ENCODE results near the gene HAVCR1.
"Not testable (repeated sequence)": the region's sequence is repeated elsewhere in the genome, so short reads cannot be mapped to it uniquely, and the experiment has no call there.

The HAVCR1 gene

DNA sequence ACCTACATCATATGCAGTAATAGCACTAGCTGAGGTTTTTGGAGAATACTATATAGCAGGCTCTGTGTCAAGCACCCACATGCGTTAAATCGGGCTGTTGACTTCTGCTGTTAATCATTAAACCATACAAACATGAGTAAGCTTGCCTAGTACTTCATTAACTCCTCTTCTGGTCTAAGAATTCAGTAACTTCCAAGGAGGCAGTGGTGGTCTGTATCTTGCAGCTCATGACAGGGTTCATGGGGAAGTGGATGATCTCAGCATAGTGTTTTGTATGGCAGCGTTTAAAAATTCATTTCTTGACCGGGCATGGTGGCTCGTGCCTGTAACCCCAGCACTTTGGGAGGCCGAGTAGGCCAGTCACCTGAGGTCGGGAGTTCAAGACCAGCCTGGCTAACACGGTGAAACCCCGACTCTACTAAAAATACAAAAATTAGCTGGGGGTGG lies at the start of gene HAVCR1:
Gene HAVCR1 (minus strand): TSS at position 24 of the 447 bp plus-strand sequence. CDS start 1,173 bp downstream, outside the sequence.
- no peak for DNase-seq

DNA sequence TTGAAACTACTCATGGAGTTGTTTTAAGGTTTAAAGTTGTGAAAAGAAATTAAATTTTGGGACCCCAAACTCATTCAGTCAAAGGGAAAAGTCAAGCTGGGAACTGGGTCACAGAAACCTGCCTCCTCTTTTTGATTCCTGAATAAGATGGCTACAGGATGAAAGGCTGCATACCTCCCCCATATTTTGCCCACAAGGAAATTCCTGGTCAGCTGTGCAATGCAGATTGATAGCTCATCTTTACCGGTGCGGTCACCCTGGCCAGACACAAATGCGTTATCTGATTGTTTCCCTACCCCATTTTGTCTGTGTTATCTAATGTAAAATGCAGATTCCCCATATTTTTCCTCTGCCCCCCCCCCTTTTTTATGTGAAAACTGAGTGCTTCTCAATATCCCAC lies 48.6 kb upstream of the HAVCR1 start:
- DNase-seq: no peak

DNA sequence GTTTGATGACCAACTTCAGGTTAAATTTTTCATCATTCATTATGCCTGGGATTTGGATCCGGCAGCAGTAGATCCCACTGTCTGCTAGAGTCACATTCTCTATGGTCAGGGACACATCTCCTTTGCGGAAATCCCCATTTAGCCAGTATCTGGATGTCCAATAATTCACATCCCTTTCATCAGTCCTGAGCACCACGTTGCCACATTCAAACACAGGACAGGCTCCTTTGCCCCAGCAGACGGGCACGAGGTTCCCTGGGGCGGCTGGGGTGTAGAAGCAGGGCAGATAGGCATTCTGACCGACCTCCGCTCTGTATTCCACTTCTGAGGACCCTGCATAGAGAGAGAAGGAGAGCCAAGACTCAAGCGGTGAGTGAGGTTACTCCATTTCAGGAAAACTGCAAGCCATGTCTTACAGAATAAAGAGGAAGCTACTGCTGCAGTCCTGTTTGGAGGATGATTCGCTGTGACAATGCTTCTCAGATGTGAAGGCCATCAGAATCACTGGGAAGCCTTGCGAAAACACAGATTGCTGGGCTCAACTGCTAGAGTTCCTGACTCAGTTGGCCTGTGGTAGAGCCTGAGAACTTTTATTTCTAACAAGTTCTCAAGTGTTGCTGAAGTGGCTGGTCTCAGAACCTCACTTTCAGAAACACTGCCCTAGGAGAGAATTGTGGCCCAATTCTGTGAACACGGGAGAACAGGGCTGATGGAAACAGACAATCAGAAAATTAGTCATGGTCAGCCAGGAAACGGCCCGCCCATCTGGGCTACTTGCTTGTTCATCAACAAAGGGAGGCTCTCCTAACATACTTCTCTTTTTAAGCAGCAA lies 47.9 kb upstream of the HAVCR1 start:
- no peak for DNase-seq

DNA sequence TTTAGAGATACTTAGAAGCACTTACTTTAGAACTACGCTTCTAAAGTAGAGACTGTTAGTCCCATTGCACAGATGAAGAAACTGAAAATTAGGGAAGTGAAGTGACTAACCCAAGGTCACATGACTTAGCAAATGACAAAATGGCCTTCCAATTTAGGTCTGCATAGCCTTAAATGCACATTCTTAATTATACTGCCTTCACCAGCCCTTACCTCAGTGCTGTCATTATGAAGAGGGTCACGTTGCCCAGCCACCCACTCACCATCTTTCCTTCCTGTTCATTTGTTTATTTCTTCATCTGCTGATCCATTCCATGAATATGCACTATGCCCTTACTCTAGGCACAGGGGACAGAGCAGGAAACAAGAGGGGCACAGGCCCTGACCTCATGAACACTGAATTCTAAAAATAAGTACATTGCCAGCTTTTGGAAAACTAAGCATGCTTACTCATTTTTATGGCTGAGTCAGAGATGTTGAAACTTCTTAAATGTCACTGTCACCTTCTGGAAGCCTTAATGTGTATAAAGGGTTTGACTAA lies 41.3 kb upstream of the HAVCR1 start:
- no peak for DNase-seq

DNA sequence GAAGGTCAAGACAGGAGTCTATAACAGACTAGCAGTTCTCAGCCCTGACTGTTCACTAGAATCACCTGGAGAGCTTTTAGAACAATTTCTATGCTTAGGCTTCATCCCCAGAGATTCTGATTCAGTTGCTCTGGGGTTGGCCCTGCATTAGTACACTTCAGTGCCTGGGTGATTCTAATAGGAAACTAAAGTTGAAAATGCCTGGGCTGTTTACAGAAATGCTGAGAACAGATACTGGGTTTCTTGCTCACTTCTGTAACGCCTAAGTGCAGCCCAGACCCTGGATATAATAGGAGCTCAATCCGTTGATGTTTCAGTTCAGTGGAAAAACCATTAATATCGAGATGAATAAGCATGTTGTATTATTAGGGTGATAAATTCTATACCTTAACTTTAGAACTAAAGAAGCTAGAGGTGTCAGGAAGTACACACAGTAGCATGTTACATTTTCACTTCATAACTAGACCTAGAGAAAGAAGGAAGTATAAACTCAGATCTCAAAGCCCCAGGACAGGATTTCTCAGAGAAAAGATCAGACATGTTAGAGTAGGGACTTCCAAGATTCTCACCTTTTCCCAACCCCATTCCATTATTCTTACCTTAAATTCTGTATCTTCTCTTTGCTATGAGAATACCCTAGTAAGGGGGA lies 29.6 kb upstream of the HAVCR1 start:
- no peak for DNase-seq

DNA sequence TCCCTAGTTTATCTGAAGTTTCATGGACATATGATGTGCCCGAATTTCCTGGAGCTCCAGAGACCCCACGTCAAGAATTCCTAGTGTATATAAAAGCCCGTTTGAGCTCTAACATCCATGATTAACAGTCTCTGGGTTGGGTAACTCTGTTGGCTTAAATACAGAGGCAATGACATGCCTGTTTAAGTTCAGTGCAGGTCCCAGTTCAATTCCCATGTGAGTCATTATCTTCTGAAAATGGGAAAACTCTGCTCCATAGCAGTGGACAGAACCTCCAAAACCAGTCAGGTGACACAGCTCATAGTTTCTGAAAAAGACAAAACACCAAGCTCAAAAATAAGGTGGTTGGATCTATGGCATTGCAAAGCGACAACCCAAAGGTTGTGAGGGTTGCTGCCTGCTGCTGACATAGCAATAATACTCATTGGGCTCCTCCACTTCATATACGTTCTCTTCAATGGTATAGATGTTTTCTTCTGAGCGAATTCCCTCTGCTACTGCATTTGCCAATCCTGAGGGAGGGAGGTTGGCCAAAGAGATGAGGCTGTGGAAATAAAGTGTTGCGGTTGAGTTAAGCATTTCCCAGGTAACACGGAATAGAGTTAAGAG lies 27.9 kb upstream of the HAVCR1 start:
- DNase-seq: no peak

DNA sequence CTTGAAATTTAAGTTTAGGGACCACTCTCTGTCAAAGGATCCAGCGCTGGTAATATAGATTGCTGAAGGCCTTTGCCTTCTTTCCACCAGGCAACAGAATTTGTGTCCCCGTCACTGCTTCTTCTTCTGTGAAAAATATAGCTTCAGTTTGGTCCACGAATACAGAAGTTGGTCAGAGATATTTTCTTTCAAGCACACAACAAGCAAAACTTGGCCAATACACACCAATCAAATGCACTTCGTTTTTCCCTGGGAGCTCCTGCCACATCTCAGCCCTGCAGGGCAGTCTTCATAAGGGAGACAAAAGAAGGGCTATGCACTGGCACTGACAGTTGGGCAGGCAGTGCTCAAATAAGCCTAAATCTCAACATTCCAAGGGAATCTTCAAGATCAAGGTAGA lies 27.0 kb upstream of the HAVCR1 start:
- no peak for DNase-seq

DNA sequence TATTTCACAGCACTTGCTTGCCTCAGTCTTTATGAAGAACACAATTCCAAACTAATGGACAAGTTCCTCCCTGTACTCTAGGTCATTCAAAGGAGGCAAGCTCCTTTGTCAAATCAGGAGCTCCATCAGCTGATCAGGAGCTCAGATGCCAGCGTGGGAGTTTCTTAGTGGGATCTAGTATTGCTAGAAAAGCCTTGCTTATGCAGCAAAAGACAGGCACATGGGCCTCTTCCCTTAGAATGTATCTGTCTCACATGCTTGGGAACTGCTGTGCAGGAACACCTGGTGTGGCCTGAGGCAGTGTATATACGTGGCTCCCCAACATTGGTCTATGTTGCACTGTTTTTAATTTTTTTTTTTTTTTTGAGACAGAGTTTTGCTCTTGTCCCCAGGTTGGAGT lies 21.4 kb upstream of the HAVCR1 start:
- no peak for DNase-seq

DNA sequence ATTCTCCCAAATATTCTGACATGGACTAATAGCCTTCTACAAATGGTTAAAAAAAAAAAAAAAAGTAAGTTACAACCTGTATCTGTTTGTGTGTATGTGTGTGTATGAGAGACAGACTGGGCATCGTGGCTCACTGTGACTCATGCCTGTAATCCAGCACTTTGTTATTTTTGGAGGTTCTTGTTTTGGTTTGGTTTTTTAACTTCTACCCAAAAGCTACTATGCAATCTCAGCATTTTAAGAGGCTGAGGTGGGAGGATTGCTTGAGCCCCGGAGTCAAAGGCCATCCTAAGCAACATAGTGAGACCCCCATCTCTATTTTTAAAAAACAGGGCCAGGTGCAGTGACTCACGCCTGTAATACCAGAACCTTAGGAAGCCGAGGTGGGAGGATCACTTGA lies 17.6 kb upstream of the HAVCR1 start:
- no peak for DNase-seq

DNA sequence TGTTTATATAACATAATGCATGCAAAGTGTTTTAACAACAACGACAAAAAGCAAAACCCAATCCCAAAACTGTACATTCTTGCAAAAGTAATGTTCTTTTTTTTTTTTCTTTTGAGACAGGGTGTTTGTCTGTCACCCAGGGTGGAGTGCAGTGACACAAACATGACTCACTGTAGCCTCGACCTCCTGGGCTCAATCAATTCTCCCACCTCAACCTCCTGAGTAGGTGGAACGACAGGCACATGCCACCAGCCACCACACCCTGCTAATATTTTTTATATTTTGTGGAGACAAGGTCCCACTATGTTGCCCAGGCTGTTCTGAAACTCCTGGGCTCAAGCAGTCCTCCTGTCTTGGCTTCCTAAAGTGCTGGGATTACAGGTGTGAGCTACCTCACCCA lies 13.6 kb upstream of the HAVCR1 start:
- no peak for DNase-seq

DNA sequence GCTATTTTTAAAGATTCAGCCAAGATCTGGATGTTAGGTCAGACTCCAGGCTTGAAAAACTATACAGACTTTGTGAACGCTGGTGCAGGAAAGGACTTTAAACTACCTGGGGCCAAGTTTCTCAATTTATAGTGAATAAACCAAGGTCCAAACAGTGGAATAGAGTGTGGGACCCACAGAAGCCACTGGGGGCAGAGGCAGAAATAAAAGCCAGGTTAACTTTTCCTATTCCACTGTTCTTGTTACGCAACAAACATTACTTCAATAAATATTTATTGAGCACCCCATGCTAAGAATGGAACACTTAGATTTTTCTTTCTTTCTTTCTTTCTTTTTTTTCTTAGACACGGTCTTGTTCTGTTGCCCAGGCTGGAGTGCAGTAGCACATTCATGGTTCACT lies 11.0 kb upstream of the HAVCR1 start:
- no peak for DNase-seq

DNA sequence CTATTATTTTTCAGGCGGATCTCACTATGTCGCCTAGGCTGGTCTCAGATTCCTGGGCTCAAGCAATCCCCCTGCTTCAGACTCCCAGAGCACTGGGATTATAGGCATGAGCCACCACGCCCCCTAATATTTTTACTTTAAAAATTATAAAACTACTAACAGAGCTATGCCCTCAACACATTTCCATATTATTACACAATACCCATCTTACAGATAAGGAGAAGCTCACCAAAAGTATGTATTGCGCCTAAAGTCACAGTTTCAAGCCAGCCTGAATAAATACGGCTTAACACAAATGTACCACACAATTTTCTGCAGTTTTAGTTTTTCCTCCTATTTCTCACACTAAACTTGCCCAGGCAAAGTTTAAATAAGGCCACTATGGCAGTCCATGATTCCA lies 9.9 kb upstream of the HAVCR1 start:
- DNase-seq: no peak

DNA sequence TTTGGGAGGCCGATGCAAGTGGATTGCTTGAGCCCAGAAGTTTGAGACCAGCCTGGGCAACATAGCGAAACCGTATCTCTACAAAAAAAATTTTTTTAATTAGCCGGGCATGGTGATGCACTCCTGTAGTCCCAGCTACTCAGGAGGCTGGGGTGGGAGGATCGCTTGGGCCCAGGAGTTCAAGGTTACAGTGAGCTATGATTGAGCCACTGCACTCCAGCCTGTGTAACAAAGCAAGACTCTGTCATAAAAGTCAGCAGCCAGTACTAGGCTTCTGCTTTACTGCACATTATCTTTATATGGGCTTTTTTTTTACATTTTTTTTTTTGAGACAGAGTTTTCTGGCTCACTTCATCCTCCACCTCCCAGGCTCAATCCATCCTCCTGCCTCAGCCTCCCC lies 9.4 kb upstream of the HAVCR1 start:
- no peak for DNase-seq

DNA sequence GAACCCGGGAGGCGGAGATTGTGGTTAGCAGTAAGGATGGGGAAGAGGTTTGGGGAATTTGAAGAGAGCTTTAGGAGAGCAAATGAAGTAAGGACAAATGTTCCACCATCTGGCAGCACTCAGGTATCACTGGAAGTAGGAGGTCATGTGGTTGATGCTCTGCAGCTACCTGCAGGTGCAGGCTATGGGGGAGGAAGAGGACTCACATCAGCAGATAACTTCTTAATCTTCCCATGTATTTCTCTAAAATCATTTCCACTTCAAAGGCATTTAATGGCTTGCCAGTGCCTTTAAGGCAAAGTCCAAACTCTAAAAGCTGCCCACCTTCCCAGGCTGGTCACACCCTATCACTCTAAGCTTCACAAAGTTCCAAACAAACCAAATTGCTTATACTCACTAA lies 8.1 kb upstream of the HAVCR1 start:
- no peak for DNase-seq

DNA sequence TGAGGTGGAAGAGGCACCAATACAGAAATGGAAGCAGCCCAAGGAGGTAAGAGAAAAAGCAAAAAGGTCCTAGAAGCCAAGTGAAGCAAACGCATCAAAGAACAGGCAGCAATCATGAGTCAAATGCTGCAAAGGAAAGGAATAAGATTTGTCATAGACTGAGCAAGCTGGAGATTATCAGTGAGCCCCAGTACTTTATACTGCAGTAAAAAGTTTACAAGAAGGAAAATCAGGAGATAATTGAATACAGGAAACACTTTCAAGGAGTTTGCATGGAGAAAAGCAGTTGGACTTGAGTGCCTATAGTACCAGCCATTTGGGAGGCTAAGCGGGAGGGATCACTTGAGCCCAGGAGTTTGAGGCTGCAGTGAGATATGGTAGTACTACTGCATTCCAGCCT lies 7.2 kb upstream of the HAVCR1 start:
- DNase-seq: no peak

DNA sequence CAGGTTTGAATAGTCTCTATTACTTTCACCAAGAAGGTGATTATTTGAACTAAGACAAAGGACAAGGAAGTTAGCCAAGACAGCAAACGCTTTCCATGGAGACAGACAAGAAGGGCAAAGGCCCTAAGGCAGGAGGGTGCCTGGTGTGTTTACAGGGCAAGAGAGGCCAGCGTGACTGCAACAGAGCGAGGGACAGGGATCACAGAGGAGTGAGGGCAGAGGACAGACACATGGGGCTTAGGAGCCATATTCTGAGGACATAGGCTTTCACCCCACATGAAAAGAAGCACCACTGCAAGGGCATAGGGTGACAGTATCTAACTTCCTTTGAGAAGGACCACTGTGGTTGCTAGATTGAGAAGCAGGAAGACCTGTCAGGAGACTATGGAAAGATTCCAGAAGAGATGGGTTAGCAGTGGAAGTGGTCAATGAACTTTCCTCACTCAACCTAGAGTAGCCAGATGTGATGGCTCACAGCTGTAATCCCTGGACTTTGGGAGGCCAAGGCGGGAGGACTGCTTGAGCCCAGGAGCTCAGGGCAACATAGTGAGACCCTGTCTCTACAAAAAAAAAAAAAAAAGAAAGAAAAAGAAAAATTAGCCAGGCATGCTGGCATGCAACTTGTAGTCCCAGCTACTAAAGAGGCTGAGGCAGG lies 5.0 kb upstream of the HAVCR1 start:
- no peak for DNase-seq

DNA sequence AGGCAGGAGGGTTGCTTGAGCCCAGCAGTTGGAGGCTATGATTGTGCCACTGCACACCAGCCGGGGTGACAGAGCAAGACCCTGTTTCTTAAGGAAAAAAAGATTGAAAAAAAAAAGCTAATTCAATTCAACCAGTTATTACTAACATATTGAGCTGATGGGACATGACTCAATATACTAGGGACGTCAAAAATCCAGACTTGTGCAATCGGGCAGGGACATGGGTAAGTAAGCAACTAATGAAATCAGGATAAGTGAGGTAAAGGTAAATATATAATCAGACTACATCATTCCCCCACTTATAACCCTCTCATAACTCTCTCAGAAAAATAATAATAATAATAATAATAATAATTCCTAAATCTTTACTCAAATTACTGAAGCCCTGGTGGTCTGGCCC lies 975 bp upstream of the HAVCR1 start:
- DNase-seq: no peak

DNA sequence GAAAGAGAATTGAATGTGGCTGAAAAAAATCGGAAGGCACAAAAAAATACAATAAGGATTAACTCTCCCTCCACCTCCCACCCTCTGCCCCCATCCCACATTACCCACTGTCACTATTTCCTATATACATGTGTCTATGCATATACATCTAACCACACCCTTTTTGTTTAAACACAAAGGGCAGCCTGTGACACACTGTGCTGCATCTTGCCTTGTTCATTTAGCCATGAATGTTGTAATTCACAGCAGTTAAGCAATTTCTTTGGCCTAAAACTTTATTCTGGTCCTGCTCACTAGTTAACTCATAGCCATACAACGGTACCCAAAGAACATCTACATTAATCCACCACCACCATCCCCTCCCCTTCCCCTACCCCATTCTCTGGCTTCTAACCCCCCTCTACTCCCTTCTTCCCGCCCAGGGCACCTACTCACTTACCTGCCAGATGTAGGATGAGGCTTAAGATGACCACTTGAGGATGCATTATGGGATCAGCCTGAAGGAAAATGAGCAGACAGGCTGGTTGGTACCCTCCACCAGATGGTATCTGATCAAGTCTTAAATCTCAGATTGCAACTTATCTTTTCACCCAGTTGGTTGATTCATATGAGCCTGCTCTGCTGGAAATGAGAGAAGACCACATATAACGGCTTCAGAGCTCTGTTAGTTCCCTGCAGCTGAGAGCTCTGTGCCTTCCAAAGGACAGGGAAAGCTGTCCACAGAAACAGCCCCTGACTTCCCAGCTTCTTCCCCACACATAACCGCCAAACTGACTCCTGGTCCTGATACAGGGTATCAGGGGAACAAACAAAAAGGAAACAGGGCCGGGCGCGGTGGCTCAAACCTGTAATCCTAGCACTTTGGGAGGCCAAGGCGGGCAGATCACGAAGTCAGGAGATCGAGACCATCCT lies 1.2 kb downstream of the HAVCR1 start:
- DNase-seq: no peak

DNA sequence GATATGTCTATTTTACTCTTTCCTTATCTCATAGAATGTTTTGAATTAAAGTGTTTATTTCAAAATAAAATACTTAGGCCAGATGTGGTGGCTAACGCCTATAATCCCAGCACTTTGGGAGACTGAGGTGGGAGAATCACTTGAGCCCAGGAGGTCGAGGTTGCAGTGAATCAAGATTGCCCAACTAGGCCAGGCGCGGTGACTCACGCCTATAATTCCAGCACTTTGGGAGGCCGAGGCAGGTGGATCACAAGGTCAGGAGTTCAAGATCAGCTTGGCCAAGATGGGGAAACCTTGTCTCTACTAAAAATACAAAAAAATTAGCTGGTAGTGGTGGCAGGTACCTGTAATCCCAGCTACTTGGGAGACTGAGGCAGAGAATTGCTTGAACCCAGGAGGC lies 2.1 kb downstream of the HAVCR1 start:
- DNase-seq: not testable (repeated sequence)

DNA sequence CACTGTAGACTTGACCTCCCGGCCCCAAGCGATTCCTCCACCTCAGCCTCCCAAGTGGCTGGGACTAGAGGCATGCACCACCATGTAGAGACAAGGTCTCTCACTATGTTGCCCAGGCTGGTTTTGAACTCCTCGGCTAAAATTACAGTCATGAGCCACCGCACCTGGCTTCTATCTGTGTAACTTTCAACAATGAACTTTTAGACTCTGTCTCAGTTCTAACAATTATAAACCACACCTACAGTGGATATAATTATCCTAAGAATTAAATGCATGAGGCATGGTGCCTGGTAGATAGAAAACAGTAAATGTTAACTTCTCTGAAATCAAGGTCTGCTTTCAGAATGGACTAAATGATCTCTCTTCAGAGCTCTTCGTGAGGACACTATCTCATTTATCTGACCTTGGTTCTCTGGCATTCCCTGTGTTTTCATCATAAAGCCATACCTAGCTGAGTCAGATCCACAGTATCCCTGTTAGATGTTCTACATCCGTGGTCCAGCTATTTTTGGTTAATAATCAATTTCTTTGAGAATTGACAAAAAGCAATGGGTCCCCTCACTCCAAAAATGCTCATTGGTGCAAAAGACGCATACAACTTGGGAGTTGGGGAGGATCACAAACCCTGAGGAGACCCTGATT lies 7.2 kb downstream of the HAVCR1 start:
- no peak for DNase-seq

DNA sequence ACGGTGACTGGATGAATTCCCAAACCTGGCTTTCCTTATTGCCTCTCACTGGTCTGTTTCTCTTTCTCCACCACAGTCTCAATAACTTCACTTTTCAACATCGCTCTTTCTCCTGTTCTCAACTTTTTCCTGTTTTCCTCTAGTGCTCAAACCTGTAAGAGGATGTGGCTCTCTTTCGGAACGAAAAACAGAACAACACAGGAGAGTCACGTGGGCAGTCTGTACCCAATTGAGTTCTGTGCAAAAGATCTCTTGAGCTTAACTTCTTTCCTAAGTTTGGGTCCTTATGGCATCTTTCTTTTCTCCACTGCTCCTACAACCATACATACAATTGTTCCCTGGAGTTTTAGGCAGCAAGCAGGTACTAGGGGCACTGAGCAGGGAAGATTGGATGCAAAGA lies 8.9 kb downstream of the HAVCR1 start:
- DNase-seq: no peak

DNA sequence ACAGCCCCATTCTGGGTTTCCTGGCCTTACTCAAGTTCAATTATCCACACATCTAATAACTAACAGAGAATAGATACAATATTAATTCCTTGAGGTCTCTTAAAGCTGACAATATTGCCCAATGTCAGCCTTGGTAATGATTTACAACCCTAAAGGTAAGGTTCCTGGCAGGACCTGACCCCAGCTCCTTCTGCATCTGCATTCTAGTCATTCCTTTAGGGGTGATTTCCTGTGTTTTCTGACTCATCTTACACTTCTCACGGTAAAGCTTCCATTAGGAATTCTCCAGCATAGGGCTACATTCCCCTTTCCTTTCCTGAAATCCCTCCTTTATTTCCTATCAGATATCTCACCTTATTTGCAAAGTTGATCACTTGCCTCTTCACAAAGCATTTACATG lies 9.3 kb downstream of the HAVCR1 start:
- no peak for DNase-seq

All from SHP77 treated with DMSO at 0.1 percent for 48 hours (cell line).